Neuron (in vitro differentiated cells): Measurements from ENCODE around the gene PNPLA4.

Experiments
- H2AFZ ChIP-seq: one replicate; pipeline ENCODE4 v1.6.1; 2013; ENCODE audit warnings: low read depth, mild to moderate bottlenecking, inconsistent platforms, low read length, moderate library complexity
- H3K27me3 ChIP-seq: one replicate; pipeline ENCODE4 v1.6.1; 2013; ENCODE audit warnings: low read length; ENCODE audit not compliant: insufficient read depth
- H3K36me3 ChIP-seq: one replicate; pipeline ENCODE4 v1.6.1; 2013; ENCODE audit warnings: low read length; ENCODE audit not compliant: insufficient read depth
- H3K4me1 ChIP-seq: one replicate; pipeline ENCODE4 v1.6.1; 2013; ENCODE audit warnings: low read length; ENCODE audit not compliant: insufficient read depth
- H3K4me3 ChIP-seq: 2 replicates; pipeline ENCODE4 v1.5.1; 2013; ENCODE audit warnings: mild to moderate bottlenecking, low read length, moderate library complexity
- H3K9me3 ChIP-seq: one replicate; pipeline ENCODE4 v1.6.1; 2013; ENCODE audit warnings: low read length

The PNPLA4 gene

GRCh38 chrX:7927259-7928167 lies at the start of gene PNPLA4:
Gene PNPLA4, minus strand, starts transcription at chrX:7927413. Its CDS starts 1,294 bp downstream, at chrX:7926119.
- peak within 1 kb of the TSS; percentile 12 for H2AFZ ChIP-seq
- peak within 1 kb of the TSS; percentile 60 for H3K4me3 ChIP-seq
- H3K9me3 ChIP-seq = no peaks in the 10 kb centered on the region
- H3K27me3 ChIP-seq = no peaks in the 10 kb centered on the region
- peaks cover 7% of the 10 kb centered on the region for H3K4me1 ChIP-seq
- no peaks in the 10 kb centered on the region for H3K36me3 ChIP-seq

GRCh38 chrX:7972586-7972985 lies 45.4 kb upstream of the PNPLA4 start:
- H3K4me3 ChIP-seq = no peak overlapping the region
- H3K4me1 ChIP-seq = no peaks in the 10 kb centered on the region
- H3K36me3 ChIP-seq = no peaks in the 10 kb centered on the region

GRCh38 chrX:7970428-7970827 lies 43.2 kb upstream of the PNPLA4 start:
- Histone ChIP-seq H3K9me3 (no peaks in the 10 kb centered on the region), H3K4me3 (no peak overlapping the region), H3K27me3 (no peaks in the 10 kb centered on the region), H3K4me1 (no peaks in the 10 kb centered on the region), H2AFZ (no peak overlapping the region), H3K36me3 (no peaks in the 10 kb centered on the region)

More at GRCh38 chrX:7972586-7972985, 45.4 kb upstream of the PNPLA4 start:
- Histone ChIP-seq H3K9me3 (no peaks in the 10 kb centered on the region), H2AFZ (no peak overlapping the region), H3K27me3 (no peaks in the 10 kb centered on the region)

GRCh38 chrX:7965436-7965835 lies 38.2 kb upstream of the PNPLA4 start:
- no peak overlapping the region for H2AFZ ChIP-seq
- H3K4me3 ChIP-seq = no peak overlapping the region
- H3K4me1 ChIP-seq = no peaks in the 10 kb centered on the region
- H3K9me3 ChIP-seq = no peaks in the 10 kb centered on the region
- no peaks in the 10 kb centered on the region for H3K27me3 ChIP-seq
- H3K36me3 ChIP-seq = no peaks in the 10 kb centered on the region

- no peaks in the 10 kb centered on the region for H3K4me1 ChIP-seq
- no peaks in the 10 kb centered on the region for H3K27me3 ChIP-seq
- no peak overlapping the region for H3K4me3 ChIP-seq
- no peaks in the 10 kb centered on the region for H3K36me3 ChIP-seq
- no peak overlapping the region for H2AFZ ChIP-seq
- H3K9me3 ChIP-seq = no peaks in the 10 kb centered on the region
These were observed 33.0 kb upstream of the PNPLA4 start for GRCh38 chrX:7960246-7960645.

GRCh38 chrX:7953446-7953845 lies 26.2 kb upstream of the PNPLA4 start:
- Histone ChIP-seq H3K9me3 (no peaks in the 10 kb centered on the region), H3K4me1 (no peaks in the 10 kb centered on the region), H3K36me3 (no peaks in the 10 kb centered on the region), H3K4me3 (no peak overlapping the region), H2AFZ (no peak overlapping the region), H3K27me3 (no peaks in the 10 kb centered on the region)

- no peaks in the 10 kb centered on the region for H3K36me3 ChIP-seq
- H3K4me3 ChIP-seq = no peak overlapping the region
- no peak overlapping the region for H2AFZ ChIP-seq
- no peaks in the 10 kb centered on the region for H3K9me3 ChIP-seq
- H3K4me1 ChIP-seq = no peaks in the 10 kb centered on the region
- H3K27me3 ChIP-seq = no peaks in the 10 kb centered on the region
These were observed 23.7 kb upstream of the PNPLA4 start for GRCh38 chrX:7950865-7951264.

GRCh38 chrX:7948483-7948882 lies 21.3 kb upstream of the PNPLA4 start:
- no peaks in the 10 kb centered on the region for H3K9me3 ChIP-seq

GRCh38 chrX:7946960-7947359 lies 19.7 kb upstream of the PNPLA4 start:
- no peaks in the 10 kb centered on the region for H3K27me3 ChIP-seq
- H2AFZ ChIP-seq = no peak overlapping the region
- no peak overlapping the region for H3K4me3 ChIP-seq
- no peaks in the 10 kb centered on the region for H3K9me3 ChIP-seq
- no peaks in the 10 kb centered on the region for H3K36me3 ChIP-seq
- no peaks in the 10 kb centered on the region for H3K4me1 ChIP-seq

More at GRCh38 chrX:7948483-7948882, 21.3 kb upstream of the PNPLA4 start:
- Histone ChIP-seq H3K27me3 (no peaks in the 10 kb centered on the region), H2AFZ (no peak overlapping the region), H3K4me1 (no peaks in the 10 kb centered on the region), H3K4me3 (no peak overlapping the region), H3K36me3 (no peaks in the 10 kb centered on the region)

GRCh38 chrX:7943600-7944245 lies 16.5 kb upstream of the PNPLA4 start:
- Histone ChIP-seq H3K4me3 (no peak overlapping the region), H3K4me1 (peaks cover 2% of the 10 kb centered on the region), H3K9me3 (no peaks in the 10 kb centered on the region), H2AFZ (no peak overlapping the region), H3K36me3 (no peaks in the 10 kb centered on the region), H3K27me3 (no peaks in the 10 kb centered on the region)

- Histone ChIP-seq H3K4me3 (no peak overlapping the region), H3K27me3 (no peaks in the 10 kb centered on the region)
These were observed 14.3 kb upstream of the PNPLA4 start for GRCh38 chrX:7941390-7942042.

GRCh38 chrX:7934026-7934425 lies 6.8 kb upstream of the PNPLA4 start:
- Histone ChIP-seq H3K9me3 (no peaks in the 10 kb centered on the region), H2AFZ (no peak overlapping the region), H3K27me3 (no peaks in the 10 kb centered on the region), H3K36me3 (no peaks in the 10 kb centered on the region), H3K4me3 (no peak overlapping the region), H3K4me1 (no peaks in the 10 kb centered on the region)

More at GRCh38 chrX:7941390-7942042, 14.3 kb upstream of the PNPLA4 start:
- H3K4me1 ChIP-seq = peaks cover 2% of the 10 kb centered on the region
- H3K36me3 ChIP-seq = no peaks in the 10 kb centered on the region
- no peaks in the 10 kb centered on the region for H3K9me3 ChIP-seq
- H2AFZ ChIP-seq = no peak overlapping the region

GRCh38 chrX:7926914-7927258 lies 327 bp downstream of the PNPLA4 start:
- H3K4me3 ChIP-seq = peak overlapping the region; percentile 60
- H3K4me1 ChIP-seq = peaks cover 7% of the 10 kb centered on the region
- H2AFZ ChIP-seq = peak overlapping the region; percentile 12
- no peaks in the 10 kb centered on the region for H3K27me3 ChIP-seq
- no peaks in the 10 kb centered on the region for H3K36me3 ChIP-seq
- no peaks in the 10 kb centered on the region for H3K9me3 ChIP-seq
